Cerebellar nuclear complex (tissue), 1 donor: ENCODE measurements around the gene USP24.

ENCODE experiments used
- DNase-seq, 2 experiments: peaks; one replicate each; lab custom pipeline; 2025; lab: John Stamatoyannopoulos, UW

Gene USP24

GRCh38 chr1:55055084-55055882 lies 159.9 kb downstream of the USP24 start:
- DNase-seq: no peak

GRCh38 chr1:55054396-55054795 lies 160.8 kb downstream of the USP24 start:
- no peak for DNase-seq

GRCh38 chr1:55053265-55053954 lies 161.8 kb downstream of the USP24 start:
- DNase-seq: no peak

- DNase-seq: no peak
These were observed 162.7 kb downstream of the USP24 start for GRCh38 chr1:55052221-55053142.

GRCh38 chr1:55051621-55052020 lies 163.5 kb downstream of the USP24 start:
- no peak for DNase-seq

GRCh38 chr1:55051169-55051568 lies 164.0 kb downstream of the USP24 start:
- DNase-seq: no peak

- DNase-seq: no peak
These were observed 164.9 kb downstream of the USP24 start for GRCh38 chr1:55050283-55050682.

GRCh38 chr1:55049914-55050278 lies 165.3 kb downstream of the USP24 start:
- DNase-seq: peak in 1 of 2 experiments; percentile 57

- DNase-seq: no peak
These were observed 165.8 kb downstream of the USP24 start for GRCh38 chr1:55049271-55049913.

- no peak for DNase-seq
These were observed 166.5 kb downstream of the USP24 start for GRCh38 chr1:55048453-55049270.

GRCh38 chr1:55047611-55048010 lies 167.6 kb downstream of the USP24 start:
- no peak for DNase-seq

- DNase-seq: no peak
These were observed 168.3 kb downstream of the USP24 start for GRCh38 chr1:55046871-55047270.

GRCh38 chr1:55045430-55045829 lies 169.7 kb downstream of the USP24 start:
- no peak for DNase-seq

GRCh38 chr1:55044617-55045397 lies 170.4 kb downstream of the USP24 start:
- no peak for DNase-seq

GRCh38 chr1:55043726-55044125 lies 171.4 kb downstream of the USP24 start:
- no peak for DNase-seq

GRCh38 chr1:55043011-55043410 lies 172.2 kb downstream of the USP24 start:
- no peak for DNase-seq

GRCh38 chr1:55041613-55042012 lies 173.6 kb downstream of the USP24 start:
- no peak for DNase-seq

- no peak for DNase-seq
These were observed 174.2 kb downstream of the USP24 start for GRCh38 chr1:55040933-55041494.

- no peak for DNase-seq
These were observed 174.9 kb downstream of the USP24 start for GRCh38 chr1:55040083-55040932.
